HEK293 (cell line): ENCODE results near the gene FAM168A.

ENCODE experiments used
- CTCF ChIP-seq: fragments of 450-650 bp; formaldehyde crosslinking; IDR thresholded peaks from 2 replicates; pipeline ENCODE4 v1.5.1; 2016; ENCODE audit warnings: missing biosample characterization, missing genetic modification characterization
- KLF1 ChIP-seq: fragments of 450-650 bp; formaldehyde crosslinking; IDR thresholded peaks from 2 replicates; pipeline ENCODE4 v1.5.1; 2016; ENCODE audit warnings: missing biosample characterization, missing genetic modification characterization
- SETDB1 ChIP-seq: IDR thresholded peaks from one replicate; pipeline ENCODE4 v1.6.1; 2017; ENCODE audit warnings: mild to moderate bottlenecking, low read length, moderate library complexity, mixed read lengths; ENCODE audit not compliant: insufficient read length
- SP2 ChIP-seq: fragments of 450-650 bp; formaldehyde crosslinking; IDR thresholded peaks from 2 replicates; pipeline ENCODE4 v1.5.1; 2016; ENCODE audit warnings: missing biosample characterization, missing genetic modification characterization
- ZBTB48 ChIP-seq: fragments of 450-650 bp; formaldehyde crosslinking; IDR thresholded peaks from 2 replicates; pipeline ENCODE4 v1.5.1; 2016; ENCODE audit warnings: missing biosample characterization, missing genetic modification characterization
- ZBTB49 ChIP-seq: fragments of 450-650 bp; formaldehyde crosslinking; IDR thresholded peaks from 2 replicates; pipeline ENCODE4 v1.5.1; 2016; ENCODE audit warnings: missing biosample characterization, missing genetic modification characterization, low read depth
- ZBTB8A ChIP-seq: fragments of 450-650 bp; formaldehyde crosslinking; IDR thresholded peaks from 2 replicates; pipeline ENCODE4 v1.5.1; 2016; ENCODE audit warnings: missing biosample characterization, missing genetic modification characterization
- ZFP69B ChIP-seq: fragments of 450-650 bp; formaldehyde crosslinking; IDR thresholded peaks from 2 replicates; pipeline ENCODE4 v1.5.1; 2016; ENCODE audit warnings: missing biosample characterization, missing genetic modification characterization
- ZNF2 ChIP-seq: fragments of 450-650 bp; formaldehyde crosslinking; IDR thresholded peaks from 2 replicates; pipeline ENCODE4 v1.5.1; 2016; ENCODE audit warnings: missing biosample characterization, missing genetic modification characterization
- ZNF239 ChIP-seq: fragments of 450-650 bp; formaldehyde crosslinking; IDR thresholded peaks from 2 replicates; pipeline ENCODE4 v1.5.1; 2016; ENCODE audit warnings: missing biosample characterization, missing genetic modification characterization
- ZNF302 ChIP-seq: fragments of 450-650 bp; formaldehyde crosslinking; IDR thresholded peaks from 2 replicates; pipeline ENCODE4 v1.5.1; 2016; ENCODE audit warnings: missing biosample characterization, missing genetic modification characterization, low read depth
- ZNF558 ChIP-seq: fragments of 450-650 bp; formaldehyde crosslinking; IDR thresholded peaks from 2 replicates; pipeline ENCODE4 v1.5.1; 2016; ENCODE audit warnings: missing biosample characterization, missing genetic modification characterization

- TF ChIP-seq ZNF302 (tag by site-specific recombination) (no peak), KLF1 (tag by site-specific recombination) (no peak), SETDB1 (no peak), CTCF (tag by site-specific recombination) (no peak), ZBTB48 (tag by site-specific recombination) (no peak), ZFP69B (tag by site-specific recombination) (no peak), ZBTB8A (tag by site-specific recombination) (no peak), SP2 (no peak), ZNF558 (tag by site-specific recombination) (no peak), ZBTB49 (tag by site-specific recombination) (no peak), ZNF239 (tag by site-specific recombination) (no peak), ZNF2 (no peak)
These were observed 91.9 kb downstream of the FAM168A start for GRCh38 chr11:73506038-73506437.
